HTERT RPE-1 (cell line): ENCODE data around the gene STK40.

Experiments
- in situ Hi-C: fragments of 300-500 bp; cut with MboI; formaldehyde crosslinking; loops from 4 replicates; pipeline ENCODE4 v1.14.3; 2020; ENCODE audit warnings: low sequenced_read_pairs

STK40 gene

GRCh38 chr1:36385410-36386264 is at the start of gene STK40:
Gene STK40 (minus strand): TSS chr1:36385924. CDS start chr1:36361332, 24,592 bp downstream.
- in situ Hi-C loops: no loop called here

GRCh38 chr1:36433102-36433501 is 47.4 kb upstream of the STK40 start:
- in situ Hi-C loops: no loop called here

GRCh38 chr1:36432616-36433015 is 46.9 kb upstream of the STK40 start:
- in situ Hi-C loops: no loop called here

- in situ Hi-C loops: no loop called here
These were observed 40.1 kb upstream of the STK40 start for GRCh38 chr1:36425791-36426190.

- in situ Hi-C loops: no loop called here
These were observed 35.9 kb upstream of the STK40 start for GRCh38 chr1:36421649-36422048.

GRCh38 chr1:36420836-36421317 is 35.2 kb upstream of the STK40 start:
- in situ Hi-C loops: no loop called here

GRCh38 chr1:36420409-36420808 is 34.7 kb upstream of the STK40 start:
- in situ Hi-C loops: no loop called here

- in situ Hi-C loops: no loop called here
These were observed 33.8 kb upstream of the STK40 start for GRCh38 chr1:36419569-36419968.

- in situ Hi-C loops: no loop called here
These were observed 33.4 kb upstream of the STK40 start for GRCh38 chr1:36419140-36419539.

GRCh38 chr1:36417931-36418330 is 32.2 kb upstream of the STK40 start:
- in situ Hi-C loops: no loop called here

- in situ Hi-C loops: no loop called here
These were observed 30.1 kb upstream of the STK40 start for GRCh38 chr1:36415661-36416326.

- in situ Hi-C loops: no loop called here
These were observed 28.7 kb upstream of the STK40 start for GRCh38 chr1:36414384-36414783.

- in situ Hi-C loops: no loop called here
These were observed 26.2 kb upstream of the STK40 start for GRCh38 chr1:36411674-36412648.

GRCh38 chr1:36408479-36408878 is 22.8 kb upstream of the STK40 start:
- in situ Hi-C loops: no loop called here

GRCh38 chr1:36406440-36406839 is 20.7 kb upstream of the STK40 start:
- in situ Hi-C loops: no loop called here

- in situ Hi-C loops: no loop called here
These were observed 16.8 kb upstream of the STK40 start for GRCh38 chr1:36402504-36402890.

GRCh38 chr1:36401602-36402503 is 16.1 kb upstream of the STK40 start:
- in situ Hi-C loops: no loop called here

GRCh38 chr1:36400825-36401601 is 15.3 kb upstream of the STK40 start:
- in situ Hi-C loops: no loop called here

- in situ Hi-C loops: no loop called here
These were observed 14.7 kb upstream of the STK40 start for GRCh38 chr1:36400514-36400824.
